K562 (cell line): ENCODE results near the gene IGF2R. TPM values are rescaled to one million over a fixed set of nuclear protein-coding genes. Genes with fewer than 3 reads are reported as not detected.

Experiments used
- CREM ChIP-seq: IDR thresholded peaks from 2 replicates; pipeline ENCODE4 v1.6.1; 2014; ENCODE audit warnings: antibody characterized with exemption, low read depth
- DIDO1 ChIP-seq: fragments of 450-650 bp; IDR thresholded peaks from 2 replicates; pipeline ENCODE4 v1.6.1; 2016; ENCODE audit warnings: low read depth, missing biosample characterization, missing genetic modification characterization
- EHMT2 ChIP-seq: fragments of 450-650 bp; IDR thresholded peaks from 2 replicates; pipeline ENCODE4 v1.6.1; 2018; ENCODE audit warnings: antibody characterized with exemption
- MXI1 ChIP-seq: IDR thresholded peaks from 2 replicates; pipeline ENCODE4 v1.6.1; 2011; ENCODE audit warnings: low read depth, mild to moderate bottlenecking, improper control_type of control experiment, low read length
- NFIX ChIP-seq: fragments of 250-450 bp; sonication (Bioruptor Pico); IDR thresholded peaks from 2 replicates; pipeline ENCODE4 v1.4.0; 2020; ENCODE audit warnings: low read depth, mild to moderate bottlenecking, moderate library complexity
- polyA plus RNA-seq, 8 experiments: library from polyadenylated mRNA; depleted of rRNA in 4 of 8; stranded (reverse) in 5 of 8; unstranded in 3 of 8; fragments of >200 nt; fragmentation: Nextera tagmentation in 2 of 8; fragmentation: Illumina TruSeq in 1 of 8; extraction: Ambion mirVana in 2 of 8; extraction: Trizol in 1 of 8; gene quantifications; 2 replicates each; pipeline versions ENCODE4 v1.2.1 to v1.2.3, GENCODE V29; 2011 to 2014; ENCODE audit warnings: inconsistent platforms in 1 of 8, missing spikeins in 1 of 8
- total RNA-seq, 7 experiments: library from RNA; depleted of rRNA in 6 of 7; stranded (reverse); fragments of >200 nt in 6 of 7; fragmentation: Illumina TruSeq in 2 of 7; extraction: Trizol in 2 of 7; gene quantifications; 2 replicates each; pipeline versions ENCODE4 v1.2.1 to v1.2.3, GENCODE V29; 2011 to 2021; ENCODE audit warnings: low replicate concordance in 1 of 7
- TF ChIP-seq, protein P1 (sequence below): fragments of 200-600 bp; sonication (generic); IDR thresholded peaks from one replicate; pipeline ENCODE4 v1.6.1; 2012; ENCODE audit warnings: mild to moderate bottlenecking, low read depth, low read length, inconsistent platforms
- TF ChIP-seq, protein P2 (sequence below): fragments of 250-450 bp; sonication (Bioruptor Pico); IDR thresholded peaks from 2 replicates; pipeline ENCODE4 v1.8.0; 2022; ENCODE audit warnings: moderate library complexity, mild to moderate bottlenecking, inconsistent platforms
- TF ChIP-seq, protein P3 (sequence below): fragments of 450-650 bp; IDR thresholded peaks from 2 replicates; pipeline ENCODE4 v1.7.0; 2016; ENCODE audit warnings: borderline replicate concordance
- TF ChIP-seq, protein P4 (sequence below): fragments of 450-650 bp; conservative IDR thresholded peaks from 2 replicates; pipeline ENCODE4 v1.6.1; 2016; ENCODE audit warnings: missing genetic modification characterization, low read depth, mild to moderate bottlenecking, missing compliant biosample characterization, moderate library complexity

IGF2R gene
- total and polyA plus RNA-seq, 9 of the 15 experiments (the other 6 are each of a cell fraction or from before 2014, with no cell fraction given): 3.5 to 92.3 (median 34.5) TPM

DNA sequence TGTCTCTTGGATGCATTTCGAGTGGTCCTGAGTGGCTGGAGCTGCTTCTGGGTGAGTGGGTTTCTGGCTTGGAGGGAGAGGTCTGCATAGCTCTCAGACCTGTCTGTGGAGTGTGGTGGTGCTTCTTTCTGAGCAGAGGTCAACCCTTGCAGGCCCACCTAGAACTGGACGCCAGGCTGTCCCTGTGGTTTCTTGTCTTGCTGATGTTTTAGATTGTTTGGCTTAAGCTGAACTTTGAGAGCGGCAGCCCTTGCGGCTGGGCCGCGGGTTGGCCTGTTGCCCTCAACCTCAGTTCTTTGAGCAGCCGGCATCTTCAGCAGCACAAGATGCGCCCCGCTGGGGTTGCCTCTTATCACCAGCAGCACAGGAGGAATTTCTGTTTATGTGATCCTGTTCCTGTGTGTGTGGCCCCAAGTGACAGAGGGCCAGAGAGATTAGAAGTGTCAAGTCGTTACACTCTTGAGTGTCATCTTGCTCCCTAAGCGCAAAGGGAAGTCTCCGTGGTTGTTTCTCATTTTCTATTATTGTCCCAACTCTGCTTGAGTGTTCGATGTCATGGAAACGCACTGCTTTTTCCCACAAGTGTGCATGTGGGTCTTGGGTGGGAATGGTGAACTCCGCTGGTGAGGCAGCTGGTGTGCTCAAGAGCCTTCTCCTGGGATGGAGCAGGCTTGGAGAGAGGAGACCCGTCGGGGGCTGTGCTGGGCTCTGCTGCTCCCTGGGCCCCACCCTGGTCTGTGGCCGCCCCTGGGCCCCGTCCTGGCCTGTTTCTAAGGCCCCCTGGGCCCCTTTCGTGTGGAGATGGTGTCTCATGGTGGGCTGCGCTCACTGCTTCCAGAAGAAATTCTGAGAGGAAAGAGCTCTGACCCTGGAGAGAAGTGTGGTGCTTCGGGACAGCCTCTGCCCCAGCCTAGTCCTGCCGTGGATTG is 132.7 kb downstream of the IGF2R start (continued):
- TF ChIP-seq, protein P1, sequence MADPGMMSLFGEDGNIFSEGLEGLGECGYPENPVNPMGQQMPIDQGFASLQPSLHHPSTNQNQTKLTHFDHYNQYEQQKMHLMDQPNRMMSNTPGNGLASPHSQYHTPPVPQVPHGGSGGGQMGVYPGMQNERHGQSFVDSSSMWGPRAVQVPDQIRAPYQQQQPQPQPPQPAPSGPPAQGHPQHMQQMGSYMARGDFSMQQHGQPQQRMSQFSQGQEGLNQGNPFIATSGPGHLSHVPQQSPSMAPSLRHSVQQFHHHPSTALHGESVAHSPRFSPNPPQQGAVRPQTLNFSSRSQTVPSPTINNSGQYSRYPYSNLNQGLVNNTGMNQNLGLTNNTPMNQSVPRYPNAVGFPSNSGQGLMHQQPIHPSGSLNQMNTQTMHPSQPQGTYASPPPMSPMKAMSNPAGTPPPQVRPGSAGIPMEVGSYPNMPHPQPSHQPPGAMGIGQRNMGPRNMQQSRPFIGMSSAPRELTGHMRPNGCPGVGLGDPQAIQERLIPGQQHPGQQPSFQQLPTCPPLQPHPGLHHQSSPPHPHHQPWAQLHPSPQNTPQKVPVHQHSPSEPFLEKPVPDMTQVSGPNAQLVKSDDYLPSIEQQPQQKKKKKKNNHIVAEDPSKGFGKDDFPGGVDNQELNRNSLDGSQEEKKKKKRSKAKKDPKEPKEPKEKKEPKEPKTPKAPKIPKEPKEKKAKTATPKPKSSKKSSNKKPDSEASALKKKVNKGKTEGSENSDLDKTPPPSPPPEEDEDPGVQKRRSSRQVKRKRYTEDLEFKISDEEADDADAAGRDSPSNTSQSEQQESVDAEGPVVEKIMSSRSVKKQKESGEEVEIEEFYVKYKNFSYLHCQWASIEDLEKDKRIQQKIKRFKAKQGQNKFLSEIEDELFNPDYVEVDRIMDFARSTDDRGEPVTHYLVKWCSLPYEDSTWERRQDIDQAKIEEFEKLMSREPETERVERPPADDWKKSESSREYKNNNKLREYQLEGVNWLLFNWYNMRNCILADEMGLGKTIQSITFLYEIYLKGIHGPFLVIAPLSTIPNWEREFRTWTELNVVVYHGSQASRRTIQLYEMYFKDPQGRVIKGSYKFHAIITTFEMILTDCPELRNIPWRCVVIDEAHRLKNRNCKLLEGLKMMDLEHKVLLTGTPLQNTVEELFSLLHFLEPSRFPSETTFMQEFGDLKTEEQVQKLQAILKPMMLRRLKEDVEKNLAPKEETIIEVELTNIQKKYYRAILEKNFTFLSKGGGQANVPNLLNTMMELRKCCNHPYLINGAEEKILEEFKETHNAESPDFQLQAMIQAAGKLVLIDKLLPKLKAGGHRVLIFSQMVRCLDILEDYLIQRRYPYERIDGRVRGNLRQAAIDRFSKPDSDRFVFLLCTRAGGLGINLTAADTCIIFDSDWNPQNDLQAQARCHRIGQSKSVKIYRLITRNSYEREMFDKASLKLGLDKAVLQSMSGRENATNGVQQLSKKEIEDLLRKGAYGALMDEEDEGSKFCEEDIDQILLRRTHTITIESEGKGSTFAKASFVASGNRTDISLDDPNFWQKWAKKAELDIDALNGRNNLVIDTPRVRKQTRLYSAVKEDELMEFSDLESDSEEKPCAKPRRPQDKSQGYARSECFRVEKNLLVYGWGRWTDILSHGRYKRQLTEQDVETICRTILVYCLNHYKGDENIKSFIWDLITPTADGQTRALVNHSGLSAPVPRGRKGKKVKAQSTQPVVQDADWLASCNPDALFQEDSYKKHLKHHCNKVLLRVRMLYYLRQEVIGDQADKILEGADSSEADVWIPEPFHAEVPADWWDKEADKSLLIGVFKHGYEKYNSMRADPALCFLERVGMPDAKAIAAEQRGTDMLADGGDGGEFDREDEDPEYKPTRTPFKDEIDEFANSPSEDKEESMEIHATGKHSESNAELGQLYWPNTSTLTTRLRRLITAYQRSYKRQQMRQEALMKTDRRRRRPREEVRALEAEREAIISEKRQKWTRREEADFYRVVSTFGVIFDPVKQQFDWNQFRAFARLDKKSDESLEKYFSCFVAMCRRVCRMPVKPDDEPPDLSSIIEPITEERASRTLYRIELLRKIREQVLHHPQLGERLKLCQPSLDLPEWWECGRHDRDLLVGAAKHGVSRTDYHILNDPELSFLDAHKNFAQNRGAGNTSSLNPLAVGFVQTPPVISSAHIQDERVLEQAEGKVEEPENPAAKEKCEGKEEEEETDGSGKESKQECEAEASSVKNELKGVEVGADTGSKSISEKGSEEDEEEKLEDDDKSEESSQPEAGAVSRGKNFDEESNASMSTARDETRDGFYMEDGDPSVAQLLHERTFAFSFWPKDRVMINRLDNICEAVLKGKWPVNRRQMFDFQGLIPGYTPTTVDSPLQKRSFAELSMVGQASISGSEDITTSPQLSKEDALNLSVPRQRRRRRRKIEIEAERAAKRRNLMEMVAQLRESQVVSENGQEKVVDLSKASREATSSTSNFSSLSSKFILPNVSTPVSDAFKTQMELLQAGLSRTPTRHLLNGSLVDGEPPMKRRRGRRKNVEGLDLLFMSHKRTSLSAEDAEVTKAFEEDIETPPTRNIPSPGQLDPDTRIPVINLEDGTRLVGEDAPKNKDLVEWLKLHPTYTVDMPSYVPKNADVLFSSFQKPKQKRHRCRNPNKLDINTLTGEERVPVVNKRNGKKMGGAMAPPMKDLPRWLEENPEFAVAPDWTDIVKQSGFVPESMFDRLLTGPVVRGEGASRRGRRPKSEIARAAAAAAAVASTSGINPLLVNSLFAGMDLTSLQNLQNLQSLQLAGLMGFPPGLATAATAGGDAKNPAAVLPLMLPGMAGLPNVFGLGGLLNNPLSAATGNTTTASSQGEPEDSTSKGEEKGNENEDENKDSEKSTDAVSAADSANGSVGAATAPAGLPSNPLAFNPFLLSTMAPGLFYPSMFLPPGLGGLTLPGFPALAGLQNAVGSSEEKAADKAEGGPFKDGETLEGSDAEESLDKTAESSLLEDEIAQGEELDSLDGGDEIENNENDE: no peak
- TF ChIP-seq CREM (peak; percentile 89), DIDO1 (tag) (no peak), EHMT2 (no peak), MXI1 (peak; percentile 84), NFIX (CRISPR knock-in tag) (no peak)
- TF ChIP-seq, protein P2, sequence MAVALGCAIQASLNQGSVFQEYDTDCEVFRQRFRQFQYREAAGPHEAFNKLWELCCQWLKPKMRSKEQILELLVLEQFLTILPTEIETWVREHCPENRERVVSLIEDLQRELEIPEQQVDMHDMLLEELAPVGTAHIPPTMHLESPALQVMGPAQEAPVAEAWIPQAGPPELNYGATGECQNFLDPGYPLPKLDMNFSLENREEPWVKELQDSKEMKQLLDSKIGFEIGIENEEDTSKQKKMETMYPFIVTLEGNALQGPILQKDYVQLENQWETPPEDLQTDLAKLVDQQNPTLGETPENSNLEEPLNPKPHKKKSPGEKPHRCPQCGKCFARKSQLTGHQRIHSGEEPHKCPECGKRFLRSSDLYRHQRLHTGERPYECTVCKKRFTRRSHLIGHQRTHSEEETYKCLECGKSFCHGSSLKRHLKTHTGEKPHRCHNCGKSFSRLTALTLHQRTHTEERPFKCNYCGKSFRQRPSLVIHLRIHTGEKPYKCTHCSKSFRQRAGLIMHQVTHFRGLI: peak; percentile 88
- TF ChIP-seq, protein P3, sequence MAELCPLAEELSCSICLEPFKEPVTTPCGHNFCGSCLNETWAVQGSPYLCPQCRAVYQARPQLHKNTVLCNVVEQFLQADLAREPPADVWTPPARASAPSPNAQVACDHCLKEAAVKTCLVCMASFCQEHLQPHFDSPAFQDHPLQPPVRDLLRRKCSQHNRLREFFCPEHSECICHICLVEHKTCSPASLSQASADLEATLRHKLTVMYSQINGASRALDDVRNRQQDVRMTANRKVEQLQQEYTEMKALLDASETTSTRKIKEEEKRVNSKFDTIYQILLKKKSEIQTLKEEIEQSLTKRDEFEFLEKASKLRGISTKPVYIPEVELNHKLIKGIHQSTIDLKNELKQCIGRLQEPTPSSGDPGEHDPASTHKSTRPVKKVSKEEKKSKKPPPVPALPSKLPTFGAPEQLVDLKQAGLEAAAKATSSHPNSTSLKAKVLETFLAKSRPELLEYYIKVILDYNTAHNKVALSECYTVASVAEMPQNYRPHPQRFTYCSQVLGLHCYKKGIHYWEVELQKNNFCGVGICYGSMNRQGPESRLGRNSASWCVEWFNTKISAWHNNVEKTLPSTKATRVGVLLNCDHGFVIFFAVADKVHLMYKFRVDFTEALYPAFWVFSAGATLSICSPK: no peak
- TF ChIP-seq, protein P4, sequence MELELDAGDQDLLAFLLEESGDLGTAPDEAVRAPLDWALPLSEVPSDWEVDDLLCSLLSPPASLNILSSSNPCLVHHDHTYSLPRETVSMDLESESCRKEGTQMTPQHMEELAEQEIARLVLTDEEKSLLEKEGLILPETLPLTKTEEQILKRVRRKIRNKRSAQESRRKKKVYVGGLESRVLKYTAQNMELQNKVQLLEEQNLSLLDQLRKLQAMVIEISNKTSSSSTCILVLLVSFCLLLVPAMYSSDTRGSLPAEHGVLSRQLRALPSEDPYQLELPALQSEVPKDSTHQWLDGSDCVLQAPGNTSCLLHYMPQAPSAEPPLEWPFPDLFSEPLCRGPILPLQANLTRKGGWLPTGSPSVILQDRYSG (tag): no peak
